ENCODE results near the gene RASGRF1.

DNA sequence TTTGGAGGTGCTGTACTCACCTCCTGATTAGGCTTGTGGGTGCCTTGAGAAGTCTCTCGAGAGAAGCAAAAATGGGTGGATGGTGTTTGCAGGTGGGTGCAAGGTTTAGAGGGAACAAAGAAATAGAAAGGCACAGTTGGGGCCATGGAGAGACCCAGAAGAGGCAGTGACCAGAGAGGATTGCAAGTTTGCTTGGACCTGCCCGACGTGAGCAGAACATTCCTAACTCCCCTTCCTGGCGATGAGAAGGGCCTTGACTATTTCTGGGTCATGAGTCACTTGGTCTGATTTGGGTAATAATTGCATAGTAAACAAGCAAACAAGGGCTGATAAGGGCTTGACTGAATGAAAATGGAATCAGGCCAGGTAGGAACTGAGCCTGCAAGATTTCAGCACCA, 138.7 kb downstream of the RASGRF1 start:
- TF ChIP-seq SUZ12 (IDR thresholded peaks at IDR 0.05; ENCODE audit: extremely low read depth, insufficient read depth, insufficient read length) = no peak
- TF ChIP-seq ZNF274 (IDR thresholded peaks at IDR 0.05; ENCODE audit: low read depth, low read length) = no peak
- no peak for TF ChIP-seq YY1 (IDR thresholded peaks at IDR 0.05; ENCODE audit: insufficient read depth, insufficient read length)

Measured in NT2/D1 (cell line).